KOPT-K1 (cell line): Measurements from ENCODE around the gene NOL8.

Experiments
- H3K27ac ChIP-seq: fragments of 200-600 bp; sonication (generic); 2 replicates; pipeline ENCODE4 v1.5.1; 2016; ENCODE audit warnings: antibody characterized with exemption, mild to moderate bottlenecking, low read depth, low read length; ENCODE audit not compliant: poor library complexity, severe bottlenecking
- H3K36me3 ChIP-seq: fragments of 200-600 bp; sonication (generic); 2 replicates; pipeline ENCODE4 v1.5.1; 2017; ENCODE audit warnings: antibody characterized with exemption, mild to moderate bottlenecking, low read length, moderate library complexity; ENCODE audit not compliant: insufficient read depth
- H3K9me3 ChIP-seq: fragments of 200-600 bp; sonication (generic); 2 replicates; pipeline ENCODE4 v1.5.1; 2017; ENCODE audit warnings: antibody characterized with exemption, low read length, mild to moderate bottlenecking; ENCODE audit not compliant: insufficient read depth, poor library complexity, severe bottlenecking

Gene NOL8

DNA sequence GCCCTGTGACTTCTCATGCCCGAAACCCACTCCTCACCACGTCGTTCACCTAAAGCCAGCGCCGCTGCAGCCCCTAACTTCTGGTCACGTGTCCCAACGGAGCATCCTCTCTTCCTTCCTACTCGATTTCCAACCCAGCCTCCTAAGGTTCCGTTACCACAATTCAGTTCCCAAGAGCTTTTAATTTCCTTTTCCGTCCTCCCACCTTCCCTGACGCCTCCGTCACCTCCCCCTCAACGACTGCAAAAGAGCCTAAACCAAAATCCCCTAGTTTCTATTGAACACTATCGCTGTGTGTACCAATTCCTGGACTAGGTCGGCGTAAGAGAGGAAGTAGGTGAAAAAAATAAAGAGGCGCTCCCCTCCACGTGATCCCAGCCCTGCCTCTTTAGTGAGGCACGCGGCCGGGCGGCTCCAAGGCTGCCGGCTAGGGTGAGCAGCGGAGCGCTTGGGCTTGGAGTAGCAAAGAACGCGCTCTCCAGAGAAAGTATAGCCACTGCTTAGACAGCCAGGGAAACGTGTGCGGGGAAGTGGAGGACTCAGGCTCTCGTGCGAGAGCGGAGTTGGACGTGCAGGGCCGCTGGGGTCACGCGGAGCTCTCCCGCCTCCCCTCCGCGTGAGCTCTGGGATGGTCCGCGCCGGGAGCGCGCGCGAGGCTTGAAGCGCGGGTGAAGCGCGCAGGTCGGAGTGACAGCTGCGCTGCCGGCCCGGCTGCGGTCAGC is at the start of gene NOL8, which contains the start of gene CENPP:
NOL8 (minus strand) TSS at position 82 of the 722 bp plus-strand sequence. CDS start 1,189 bp downstream, outside the sequence.
CENPP (plus strand) TSS at position 685 of the 722 bp plus-strand sequence.
- peak within 1 kb of the TSS; percentile 95 for H3K27ac ChIP-seq
- peaks cover 25% of the 10 kb centered on the region for H3K36me3 ChIP-seq
- no peaks in the 10 kb centered on the region for H3K9me3 ChIP-seq

DNA sequence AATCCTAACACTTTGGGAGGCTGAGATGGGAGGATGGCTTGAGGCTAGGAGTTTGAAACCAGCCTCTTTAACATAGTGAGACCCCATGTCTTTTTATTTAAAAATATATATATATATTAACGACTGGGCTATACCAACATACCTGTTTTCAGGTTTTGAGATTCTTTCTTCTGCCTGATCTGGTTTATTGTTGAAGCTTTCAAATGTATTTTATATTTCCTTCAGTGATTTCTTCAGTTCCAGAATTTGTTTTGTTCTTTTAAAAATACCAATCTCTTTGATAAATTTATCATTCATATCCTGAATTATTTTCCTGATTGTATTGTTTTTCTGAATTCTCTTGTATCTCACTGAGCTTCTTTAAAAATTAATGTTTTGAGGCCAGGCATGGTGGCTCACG is 48.0 kb upstream of the NOL8 start:
- Histone ChIP-seq H3K27ac (no peak overlapping the region), H3K9me3 (peaks cover 35% of the 10 kb centered on the region), H3K36me3 (peaks cover 19% of the 10 kb centered on the region; the same call in 1 of the 2 replicates)

GRCh38 chr9:92369075-92369474 is 43.9 kb upstream of the NOL8 start:
- Histone ChIP-seq H3K9me3 (peaks cover 19% of the 10 kb centered on the region), H3K36me3 (peaks cover 28% of the 10 kb centered on the region)

DNA sequence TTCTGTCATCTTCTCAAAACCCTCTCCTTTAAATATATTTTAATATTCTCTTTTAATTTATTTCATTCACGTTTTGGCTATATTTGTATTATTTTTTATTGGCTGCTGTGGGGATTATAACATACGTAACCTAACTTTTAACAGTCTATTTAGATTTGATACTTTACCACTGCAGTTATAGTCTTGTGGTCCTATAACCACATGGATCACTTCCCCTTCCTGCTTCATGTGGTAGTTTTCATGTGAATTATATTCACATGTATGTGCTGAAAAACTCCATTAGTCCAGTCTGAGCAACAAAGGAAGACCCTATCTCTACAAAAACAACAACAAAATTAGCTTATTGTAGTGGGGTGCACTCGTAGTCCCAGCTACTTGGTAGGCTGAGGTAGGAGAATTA is 34.9 kb upstream of the NOL8 start:
- peak overlapping the region; percentile 50 for H3K27ac ChIP-seq
- peaks cover 10% of the 10 kb centered on the region for H3K36me3 ChIP-seq
- peaks cover 8% of the 10 kb centered on the region for H3K9me3 ChIP-seq

More at GRCh38 chr9:92369075-92369474, 43.9 kb upstream of the NOL8 start:
- H3K27ac ChIP-seq: no peak overlapping the region

- H3K27ac ChIP-seq: peak overlapping the region; percentile 50
Observed at GRCh38 chr9:92359394-92359995, 34.3 kb upstream of the NOL8 start.

GRCh38 chr9:92353051-92353450 is 27.9 kb upstream of the NOL8 start:
- peaks cover 41% of the 10 kb centered on the region for H3K36me3 ChIP-seq
- peaks cover 15% of the 10 kb centered on the region for H3K9me3 ChIP-seq
- H3K27ac ChIP-seq: no peak overlapping the region

More at GRCh38 chr9:92359394-92359995, 34.3 kb upstream of the NOL8 start:
- Histone ChIP-seq H3K36me3 (peaks cover 12% of the 10 kb centered on the region), H3K9me3 (peaks cover 10% of the 10 kb centered on the region)

DNA sequence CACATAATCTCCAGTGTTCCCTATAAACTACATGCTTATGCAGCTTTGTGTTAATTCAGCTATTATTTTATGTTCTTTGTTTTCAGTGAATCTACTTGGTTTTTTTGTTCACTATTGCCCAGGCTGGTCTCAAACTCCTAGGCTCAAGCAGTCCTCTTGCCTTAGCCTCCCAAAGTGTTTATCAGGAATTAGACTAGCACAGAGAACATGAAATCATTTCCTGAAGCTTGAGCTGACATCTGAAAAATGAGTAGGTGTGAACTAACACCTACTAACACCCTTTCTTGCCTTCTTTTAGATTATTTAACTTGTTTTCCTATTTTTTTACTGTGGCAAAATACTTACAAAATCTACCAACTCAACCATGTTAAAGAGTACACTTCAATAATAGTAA is 25.6 kb upstream of the NOL8 start:
- H3K36me3 ChIP-seq: peaks cover 56% of the 10 kb centered on the region
- H3K9me3 ChIP-seq: peaks cover 9% of the 10 kb centered on the region
- H3K27ac ChIP-seq: no peak overlapping the region

DNA sequence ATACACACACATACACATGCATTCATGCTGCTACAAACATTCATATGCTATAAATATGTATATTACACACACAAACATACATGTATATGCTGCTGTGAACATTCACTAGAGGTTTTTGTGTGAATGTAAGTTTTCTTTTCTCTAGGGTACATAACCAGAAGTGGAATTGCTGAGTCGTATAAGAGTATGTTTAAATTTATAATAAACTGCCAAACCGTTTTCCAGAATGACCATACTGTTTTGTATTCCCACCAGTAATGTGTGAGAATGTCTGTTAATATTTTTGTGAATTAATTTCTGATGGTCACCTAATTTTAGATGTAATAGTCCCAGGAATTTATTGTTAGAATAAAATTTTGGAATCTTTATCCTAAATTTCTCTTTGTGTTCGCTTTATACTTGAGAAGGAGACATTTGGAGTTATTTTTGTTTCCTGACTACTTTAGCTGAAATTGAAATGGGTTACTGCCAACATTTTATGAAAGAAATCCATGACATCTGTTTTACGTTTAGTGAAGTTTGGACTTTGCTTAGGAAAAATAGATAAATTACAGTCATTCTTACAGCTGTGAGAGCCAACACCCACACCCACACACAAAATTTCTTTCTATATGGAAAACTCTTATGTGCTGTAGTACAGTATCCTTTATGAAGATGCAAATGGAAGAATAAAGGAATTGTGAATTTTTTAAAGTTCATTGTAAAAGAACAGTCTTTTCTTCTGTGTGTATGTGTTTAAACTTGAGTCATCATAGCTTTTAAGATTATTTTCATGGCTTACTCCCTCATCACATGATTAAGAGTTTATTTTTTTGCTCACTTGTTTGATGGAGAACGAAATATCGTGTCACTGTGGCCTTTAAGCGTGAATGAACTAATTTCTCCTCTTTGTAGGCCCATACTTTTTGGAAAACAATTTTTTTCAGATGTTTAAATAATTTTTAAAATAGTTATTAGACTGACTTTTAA is 24.9 kb upstream of the NOL8 start:
- Histone ChIP-seq H3K36me3 (peaks cover 59% of the 10 kb centered on the region), H3K27ac (no peak overlapping the region), H3K9me3 (peaks cover 9% of the 10 kb centered on the region)

DNA sequence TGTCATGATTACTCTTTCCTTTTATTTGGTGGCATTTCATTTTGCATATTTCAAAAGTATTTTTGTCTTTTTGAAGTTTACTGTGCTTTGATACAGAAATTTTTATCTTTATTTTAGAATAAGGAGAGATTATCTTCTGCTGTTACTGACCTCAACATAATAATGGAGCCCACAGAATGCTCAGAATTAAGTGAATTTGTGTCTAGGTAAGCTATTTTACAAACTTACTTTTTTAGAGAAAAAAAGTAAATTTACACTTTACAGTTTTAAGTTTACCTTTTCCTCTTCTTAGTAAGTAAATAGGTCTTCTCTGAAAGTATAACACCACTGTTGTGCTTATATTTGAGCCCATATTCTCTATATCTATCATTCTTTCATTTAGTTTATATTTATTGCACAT is 20.4 kb upstream of the NOL8 start:
- peaks cover 41% of the 10 kb centered on the region for H3K36me3 ChIP-seq
- H3K9me3 ChIP-seq: peaks cover 4% of the 10 kb centered on the region
- no peak overlapping the region for H3K27ac ChIP-seq

DNA sequence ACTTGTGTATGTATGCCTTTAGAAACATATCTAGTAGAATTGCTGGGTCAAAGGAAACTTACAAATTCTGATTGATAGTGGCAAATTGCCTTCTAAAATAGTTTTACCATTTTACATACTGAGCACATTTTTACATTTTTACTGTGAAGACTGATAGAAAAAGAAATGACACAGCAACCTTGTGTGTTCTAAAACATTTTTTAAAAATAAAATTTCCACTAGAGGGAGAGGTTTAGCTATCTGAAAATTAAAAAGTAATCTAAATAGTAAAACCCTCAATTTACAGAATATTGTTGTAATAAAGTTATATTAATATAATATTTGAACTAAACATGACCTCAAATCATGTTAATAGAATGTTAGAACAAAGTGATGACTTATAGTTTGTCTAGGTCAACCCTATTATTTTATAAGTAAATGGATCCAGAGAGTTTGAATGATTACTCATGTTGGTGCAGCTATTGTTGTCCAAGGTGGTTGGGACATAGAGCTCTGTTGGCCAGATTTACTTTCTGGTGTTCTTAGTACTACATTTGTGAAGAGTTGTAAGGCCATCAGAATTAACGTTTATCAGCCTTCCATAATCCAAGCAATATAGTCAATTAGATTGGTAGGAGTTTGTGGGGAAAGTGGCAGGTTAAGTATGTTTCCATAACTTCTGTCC is 17.8 kb upstream of the NOL8 start:
- no peak overlapping the region for H3K27ac ChIP-seq
- H3K9me3 ChIP-seq: peaks cover 20% of the 10 kb centered on the region
- H3K36me3 ChIP-seq: peaks cover 62% of the 10 kb centered on the region

- Histone ChIP-seq H3K27ac (no peak overlapping the region), H3K36me3 (peaks cover 59% of the 10 kb centered on the region), H3K9me3 (peaks cover 20% of the 10 kb centered on the region)
Observed at GRCh38 chr9:92341578-92341977, 16.4 kb upstream of the NOL8 start.

DNA sequence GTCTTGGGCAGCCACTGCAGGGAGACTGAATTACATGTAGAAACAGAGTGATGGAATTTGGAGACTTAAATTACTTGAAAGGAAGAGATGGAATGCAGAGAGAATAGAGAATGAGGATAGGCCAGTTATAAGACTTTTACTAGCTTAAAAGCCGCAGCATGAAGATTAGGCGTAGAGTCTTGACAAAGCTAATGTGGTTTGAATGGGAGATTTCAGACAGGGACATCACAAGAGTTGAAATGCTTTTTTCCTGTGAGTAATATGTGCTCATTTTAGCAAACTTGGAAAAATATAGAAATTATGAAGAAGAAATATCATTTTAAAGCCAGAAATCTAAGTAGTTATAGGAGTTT is 8.1 kb upstream of the NOL8 start:
- Histone ChIP-seq H3K9me3 (no peaks in the 10 kb centered on the region), H3K36me3 (peaks cover 53% of the 10 kb centered on the region), H3K27ac (no peak overlapping the region)

DNA sequence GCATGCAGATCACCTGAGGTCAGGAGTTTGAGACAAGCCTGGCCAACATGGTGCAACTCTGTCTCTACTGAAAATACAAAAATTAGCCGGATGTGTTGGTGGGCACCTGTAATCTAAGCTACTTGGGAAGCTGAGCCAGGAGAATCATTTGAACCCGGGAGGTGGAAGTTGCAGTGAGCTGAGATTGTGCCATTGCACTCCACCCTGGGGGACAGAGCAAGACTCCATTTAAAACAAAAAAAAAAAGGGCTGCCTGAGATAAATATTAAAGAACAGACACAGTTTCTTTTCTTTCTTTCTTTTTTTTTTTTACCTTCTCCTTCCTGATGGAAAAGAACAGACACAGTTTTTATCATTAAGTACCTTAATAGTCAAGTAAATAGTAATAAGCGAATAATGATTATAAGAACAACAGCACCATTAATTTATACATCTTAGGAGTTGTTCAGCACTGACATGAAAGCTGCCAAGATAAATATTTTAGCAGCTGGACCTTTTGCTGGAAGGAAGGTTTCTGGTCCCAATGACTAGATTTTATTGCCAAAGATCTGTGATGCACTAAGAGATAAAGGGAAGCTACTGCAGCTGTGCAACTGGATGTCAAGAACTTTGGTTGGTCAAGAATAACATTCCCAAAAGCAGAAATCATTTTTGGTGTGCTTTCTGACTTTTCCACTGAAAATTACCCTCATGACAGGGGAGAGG is 7.6 kb upstream of the NOL8 start:
- H3K36me3 ChIP-seq: peaks cover 48% of the 10 kb centered on the region
- no peaks in the 10 kb centered on the region for H3K9me3 ChIP-seq
- H3K27ac ChIP-seq: no peak overlapping the region

DNA sequence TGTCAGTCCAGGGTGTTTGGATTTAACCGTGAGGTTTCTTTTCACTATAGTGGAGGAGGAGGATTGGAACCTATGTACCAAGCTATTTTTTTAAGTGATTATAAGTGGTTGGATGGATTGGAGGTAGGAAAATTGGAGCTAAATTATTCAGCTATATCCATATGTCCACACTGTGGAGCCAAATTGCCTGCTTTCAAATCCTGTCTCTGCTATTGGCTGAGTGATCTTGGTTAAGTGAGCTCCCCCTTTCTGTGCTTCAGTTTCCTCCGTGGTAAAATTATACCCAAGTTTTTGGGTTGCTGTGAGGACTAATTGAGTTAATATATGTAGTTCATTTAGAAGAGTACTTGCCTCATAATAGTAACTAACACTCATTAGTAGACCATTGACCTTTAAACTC is 3.1 kb upstream of the NOL8 start:
- peaks cover 14% of the 10 kb centered on the region for H3K36me3 ChIP-seq
- H3K9me3 ChIP-seq: no peaks in the 10 kb centered on the region
- H3K27ac ChIP-seq: no peak overlapping the region
